Duodenal mucosa (tissue), 2 donors: ENCODE data around the gene EEIG1.

Experiments
- H3K27ac ChIP-seq: one replicate; pipeline ENCODE4 v1.7.0; 2013; ENCODE audit warnings: low read depth, low read length
- H3K27me3 ChIP-seq, 2 donors: one replicate each; pipeline ENCODE4 v1.7.0; 2013; ENCODE audit warnings: low read length in 2 of 2, control low read depth in 1 of 2; ENCODE audit not compliant: insufficient read depth in 2 of 2, control insufficient read depth in 1 of 2
- H3K36me3 ChIP-seq, 2 donors: one replicate each; pipeline ENCODE4 v1.7.0; 2013; ENCODE audit warnings: low read length in 2 of 2, control low read depth in 1 of 2; ENCODE audit not compliant: insufficient read depth in 2 of 2, control insufficient read depth in 1 of 2
- H3K4me1 ChIP-seq, 2 donors: one replicate each; pipeline ENCODE4 v1.7.0; 2013; ENCODE audit warnings: low read length in 2 of 2, control low read depth in 1 of 2; ENCODE audit not compliant: insufficient read depth in 2 of 2, control insufficient read depth in 1 of 2
- H3K4me3 ChIP-seq, 2 donors: one replicate each; pipeline ENCODE4 v1.7.0; 2013; ENCODE audit warnings: low read length in 2 of 2, low read depth in 1 of 2
- H3K9ac ChIP-seq, 2 donors: one replicate each; pipeline ENCODE4 v1.7.0; 2013; ENCODE audit warnings: low read length in 2 of 2, low read depth in 1 of 2
- H3K9me3 ChIP-seq, 2 donors: one replicate each; pipeline ENCODE4 v1.7.0; 2013; ENCODE audit warnings: low read length in 2 of 2, control low read depth in 1 of 2; ENCODE audit not compliant: control insufficient read depth in 1 of 2

Gene EEIG1

GRCh38 chr9:128001779-128002298 is 21.1 kb upstream of the EEIG1 start:
- Histone ChIP-seq H3K36me3 (no peaks in the 10 kb centered on the region), H3K9ac (no peak overlapping the region), H3K27ac (no peak overlapping the region), H3K9me3 (no peaks in the 10 kb centered on the region), H3K4me3 (no peak overlapping the region), H3K27me3 (no peaks in the 10 kb centered on the region), H3K4me1 (peaks cover 5 to 6% of the 10 kb centered on the region in 2 donors)

- Histone ChIP-seq H3K36me3 (no peaks in the 10 kb centered on the region), H3K4me1 (peaks cover 3 to 6% of the 10 kb centered on the region in 2 donors), H3K4me3 (no peak overlapping the region), H3K27me3 (no peaks in the 10 kb centered on the region), H3K27ac (no peak overlapping the region), H3K9ac (no peak overlapping the region), H3K9me3 (no peaks in the 10 kb centered on the region)
Measured at GRCh38 chr9:128001151-128001778, 20.5 kb upstream of the EEIG1 start.

GRCh38 chr9:127999461-127999860 is 18.7 kb upstream of the EEIG1 start:
- H3K27me3 ChIP-seq, result no peaks in the 10 kb centered on the region
- no peaks in the 10 kb centered on the region for H3K36me3 ChIP-seq
- H3K4me3 ChIP-seq, result no peak overlapping the region
- H3K27ac ChIP-seq, result no peak overlapping the region
- H3K4me1 ChIP-seq, result peaks cover 0 to 6% of the 10 kb centered on the region in 2 donors
- H3K9me3 ChIP-seq, result no peaks in the 10 kb centered on the region
- H3K9ac ChIP-seq, result no peak overlapping the region

- Histone ChIP-seq H3K27ac (no peak overlapping the region), H3K4me3 (no peak overlapping the region), H3K4me1 (peaks cover 22 to 31% of the 10 kb centered on the region in 2 donors), H3K36me3 (no peaks in the 10 kb centered on the region), H3K9me3 (no peaks in the 10 kb centered on the region), H3K27me3 (no peaks in the 10 kb centered on the region), H3K9ac (no peak overlapping the region)
Measured at GRCh38 chr9:127993721-127994120, 12.9 kb upstream of the EEIG1 start.

- Histone ChIP-seq H3K27me3 (no peaks in the 10 kb centered on the region), H3K36me3 (no peaks in the 10 kb centered on the region), H3K4me3 (no peak overlapping the region), H3K9me3 (no peaks in the 10 kb centered on the region), H3K4me1 (peaks cover 31 to 33% of the 10 kb centered on the region in 2 donors), H3K27ac (no peak overlapping the region), H3K9ac (peak overlapping the region in 1 of 2 donors; percentile 3)
Measured at GRCh38 chr9:127991757-127992274, 11.0 kb upstream of the EEIG1 start.

- Histone ChIP-seq H3K36me3 (no peaks in the 10 kb centered on the region), H3K27ac (peak overlapping the region; percentile 80), H3K4me3 (peak overlapping the region in 1 of 2 donors; percentile 32), H3K4me1 (peaks cover 32 to 33% of the 10 kb centered on the region in 2 donors), H3K27me3 (no peaks in the 10 kb centered on the region), H3K9me3 (no peaks in the 10 kb centered on the region), H3K9ac (peak overlapping the region; percentile 41 to 64)
Measured at GRCh38 chr9:127991017-127991756, 10.4 kb upstream of the EEIG1 start.

GRCh38 chr9:127990554-127990953 is 9.8 kb upstream of the EEIG1 start:
- peak overlapping the region; percentile 41 to 64 for H3K9ac ChIP-seq
- H3K27ac ChIP-seq, result peak overlapping the region; percentile 80
- no peaks in the 10 kb centered on the region for H3K36me3 ChIP-seq
- peak overlapping the region in 1 of 2 donors; percentile 32 for H3K4me3 ChIP-seq
- no peaks in the 10 kb centered on the region for H3K9me3 ChIP-seq
- no peaks in the 10 kb centered on the region for H3K27me3 ChIP-seq
- H3K4me1 ChIP-seq, result peaks cover 32 to 33% of the 10 kb centered on the region in 2 donors

GRCh38 chr9:127989094-127989493 is 8.3 kb upstream of the EEIG1 start:
- Histone ChIP-seq H3K9me3 (no peaks in the 10 kb centered on the region), H3K27me3 (no peaks in the 10 kb centered on the region), H3K4me3 (no peak overlapping the region), H3K27ac (peak overlapping the region; percentile 40), H3K4me1 (peaks cover 32 to 33% of the 10 kb centered on the region in 2 donors), H3K9ac (peak overlapping the region in 1 of 2 donors; percentile 63), H3K36me3 (no peaks in the 10 kb centered on the region)

- no peak overlapping the region for H3K9ac ChIP-seq
- H3K27ac ChIP-seq, result peak overlapping the region; percentile 13
- no peaks in the 10 kb centered on the region for H3K27me3 ChIP-seq
- no peaks in the 10 kb centered on the region for H3K36me3 ChIP-seq
- H3K4me1 ChIP-seq, result peaks cover 36% of the 10 kb centered on the region in 2 donors
- no peaks in the 10 kb centered on the region for H3K9me3 ChIP-seq
- no peak overlapping the region for H3K4me3 ChIP-seq
Measured at GRCh38 chr9:127987103-127987614, 6.4 kb upstream of the EEIG1 start.

- no peak overlapping the region for H3K9ac ChIP-seq
- H3K9me3 ChIP-seq, result no peaks in the 10 kb centered on the region
- no peaks in the 10 kb centered on the region for H3K27me3 ChIP-seq
- peaks cover 24 to 31% of the 10 kb centered on the region in 2 donors for H3K4me1 ChIP-seq
- no peaks in the 10 kb centered on the region for H3K36me3 ChIP-seq
- no peak overlapping the region for H3K27ac ChIP-seq
- no peak overlapping the region for H3K4me3 ChIP-seq
Measured at GRCh38 chr9:127985011-127985410, 4.2 kb upstream of the EEIG1 start.
